PC-3 (cell line): ENCODE results near the gene TFEB.

Experiments used
- EZH2 ChIP-seq: fragments of 300-600 bp; sonication (generic); IDR thresholded peaks from one replicate; pipeline ENCODE4 v1.6.1; 2017; ENCODE audit warnings: antibody characterized with exemption, mild to moderate bottlenecking, low read length; ENCODE audit not compliant: unreplicated experiment
- EZH2phosphoT487 ChIP-seq: fragments of 300-600 bp; sonication (generic); IDR thresholded peaks from 2 replicates; pipeline ENCODE4 v1.6.1; 2018; ENCODE audit warnings: mild to moderate bottlenecking, antibody characterized with exemption, low read length, borderline replicate concordance
- TF ChIP-seq, protein P1 (sequence below): fragments of 300-600 bp; sonication (generic); conservative IDR thresholded peaks from 2 replicates; pipeline ENCODE4 v1.5.1; 2017; ENCODE audit warnings: antibody characterized with exemption, low read depth, mild to moderate bottlenecking, low read length

DNA sequence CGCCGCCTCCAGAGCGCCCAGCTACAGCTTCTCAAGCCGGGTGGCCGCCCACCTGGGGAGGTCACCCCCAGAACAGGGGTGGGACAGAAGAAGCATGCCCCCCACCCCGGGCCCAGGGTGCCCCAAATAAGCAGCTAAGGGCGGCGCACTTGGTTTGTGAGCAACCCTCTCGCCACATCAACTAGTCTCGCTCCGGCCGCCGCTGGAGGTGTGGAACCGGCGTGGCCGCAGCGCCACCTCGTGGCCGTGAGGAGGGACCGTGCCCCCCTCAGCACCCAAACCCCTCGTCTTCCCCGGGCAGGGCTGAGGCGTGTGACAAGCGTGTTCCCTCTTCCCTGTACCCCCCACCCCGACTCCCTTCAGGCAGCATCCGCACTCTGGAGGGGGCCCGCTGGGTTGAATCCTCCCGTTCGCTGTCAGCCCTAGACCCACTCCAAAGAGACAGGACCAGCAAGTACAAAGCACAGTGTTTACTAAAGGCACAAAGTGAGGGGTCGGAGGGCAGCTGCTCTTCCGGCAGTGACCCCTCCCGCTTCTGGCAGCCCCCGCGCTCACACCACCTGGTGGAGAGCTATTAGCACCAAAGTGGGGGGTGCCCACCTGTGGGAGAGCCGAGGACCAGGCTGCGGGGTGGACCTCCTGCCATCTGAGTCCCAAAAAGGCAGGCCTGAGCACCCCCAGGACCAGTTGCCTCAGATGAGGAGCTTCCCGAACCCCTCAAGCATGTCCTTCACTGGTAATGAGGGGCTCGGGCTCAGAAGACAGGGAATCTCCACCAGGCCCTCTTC is 51.7 kb downstream of the TFEB start:
- TF ChIP-seq, protein P1, sequence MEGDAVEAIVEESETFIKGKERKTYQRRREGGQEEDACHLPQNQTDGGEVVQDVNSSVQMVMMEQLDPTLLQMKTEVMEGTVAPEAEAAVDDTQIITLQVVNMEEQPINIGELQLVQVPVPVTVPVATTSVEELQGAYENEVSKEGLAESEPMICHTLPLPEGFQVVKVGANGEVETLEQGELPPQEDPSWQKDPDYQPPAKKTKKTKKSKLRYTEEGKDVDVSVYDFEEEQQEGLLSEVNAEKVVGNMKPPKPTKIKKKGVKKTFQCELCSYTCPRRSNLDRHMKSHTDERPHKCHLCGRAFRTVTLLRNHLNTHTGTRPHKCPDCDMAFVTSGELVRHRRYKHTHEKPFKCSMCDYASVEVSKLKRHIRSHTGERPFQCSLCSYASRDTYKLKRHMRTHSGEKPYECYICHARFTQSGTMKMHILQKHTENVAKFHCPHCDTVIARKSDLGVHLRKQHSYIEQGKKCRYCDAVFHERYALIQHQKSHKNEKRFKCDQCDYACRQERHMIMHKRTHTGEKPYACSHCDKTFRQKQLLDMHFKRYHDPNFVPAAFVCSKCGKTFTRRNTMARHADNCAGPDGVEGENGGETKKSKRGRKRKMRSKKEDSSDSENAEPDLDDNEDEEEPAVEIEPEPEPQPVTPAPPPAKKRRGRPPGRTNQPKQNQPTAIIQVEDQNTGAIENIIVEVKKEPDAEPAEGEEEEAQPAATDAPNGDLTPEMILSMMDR, result peak; percentile 92
- TF ChIP-seq EZH2phosphoT487, result no peak
- no peak for TF ChIP-seq EZH2
